ENCODE results near the gene THAP7.

Gene THAP7

GRCh38 chr22:21030621-21031544 lies 29.0 kb upstream of the THAP7 start:
- no peak for DNase-seq

DNA sequence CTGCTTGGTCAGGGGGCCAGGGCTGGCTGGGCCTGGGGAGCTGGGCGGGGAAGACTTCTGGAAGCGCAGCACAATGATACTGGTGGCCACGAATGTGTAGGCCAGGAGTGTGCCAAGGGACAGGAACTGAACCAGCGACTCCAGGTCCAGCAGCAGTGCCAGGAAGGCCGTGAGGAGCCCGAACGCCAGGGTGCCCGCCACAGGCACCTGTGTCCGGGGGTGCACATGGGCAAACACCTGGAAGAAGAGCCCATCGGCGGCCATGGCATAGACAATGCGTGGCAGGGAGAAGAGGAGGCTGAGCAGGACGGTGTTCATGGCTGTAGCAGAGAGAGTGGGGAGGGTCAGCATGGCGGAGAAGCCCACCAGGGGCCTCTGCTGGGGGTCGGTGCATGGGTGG lies 28.1 kb upstream of the THAP7 start:
- DNase-seq = no peak

DNA sequence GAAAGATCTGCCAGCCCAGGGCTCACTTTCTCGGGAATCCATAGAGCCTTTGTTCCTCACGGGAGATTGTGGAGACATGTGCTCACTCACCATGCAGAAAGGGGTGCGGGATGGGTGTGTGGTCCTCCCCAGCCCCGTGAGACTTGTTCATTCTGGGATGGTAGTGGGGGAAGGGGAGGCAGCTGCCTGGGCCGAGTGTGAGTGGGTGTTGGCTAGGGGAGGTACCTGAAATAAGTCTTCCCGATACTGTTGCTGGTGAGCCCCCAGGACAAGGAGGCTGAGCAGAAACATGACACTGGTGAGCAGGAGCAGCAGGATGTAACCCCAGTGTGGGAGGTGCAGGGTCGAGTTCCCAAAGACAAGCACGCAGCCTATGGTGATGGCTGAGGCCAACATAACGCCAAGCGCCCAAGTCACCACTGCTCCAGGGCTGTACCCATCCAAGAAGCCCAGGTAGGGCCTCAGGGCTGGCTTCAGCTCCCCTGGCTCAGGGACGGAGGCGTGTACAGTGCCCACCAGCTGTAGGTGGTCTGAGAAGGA lies 27.6 kb upstream of the THAP7 start:
- no peak for DNase-seq

GRCh38 chr22:21028277-21029251 lies 26.6 kb upstream of the THAP7 start:
- no peak for DNase-seq

GRCh38 chr22:21026783-21027692 lies 25.1 kb upstream of the THAP7 start:
- no peak for DNase-seq

DNA sequence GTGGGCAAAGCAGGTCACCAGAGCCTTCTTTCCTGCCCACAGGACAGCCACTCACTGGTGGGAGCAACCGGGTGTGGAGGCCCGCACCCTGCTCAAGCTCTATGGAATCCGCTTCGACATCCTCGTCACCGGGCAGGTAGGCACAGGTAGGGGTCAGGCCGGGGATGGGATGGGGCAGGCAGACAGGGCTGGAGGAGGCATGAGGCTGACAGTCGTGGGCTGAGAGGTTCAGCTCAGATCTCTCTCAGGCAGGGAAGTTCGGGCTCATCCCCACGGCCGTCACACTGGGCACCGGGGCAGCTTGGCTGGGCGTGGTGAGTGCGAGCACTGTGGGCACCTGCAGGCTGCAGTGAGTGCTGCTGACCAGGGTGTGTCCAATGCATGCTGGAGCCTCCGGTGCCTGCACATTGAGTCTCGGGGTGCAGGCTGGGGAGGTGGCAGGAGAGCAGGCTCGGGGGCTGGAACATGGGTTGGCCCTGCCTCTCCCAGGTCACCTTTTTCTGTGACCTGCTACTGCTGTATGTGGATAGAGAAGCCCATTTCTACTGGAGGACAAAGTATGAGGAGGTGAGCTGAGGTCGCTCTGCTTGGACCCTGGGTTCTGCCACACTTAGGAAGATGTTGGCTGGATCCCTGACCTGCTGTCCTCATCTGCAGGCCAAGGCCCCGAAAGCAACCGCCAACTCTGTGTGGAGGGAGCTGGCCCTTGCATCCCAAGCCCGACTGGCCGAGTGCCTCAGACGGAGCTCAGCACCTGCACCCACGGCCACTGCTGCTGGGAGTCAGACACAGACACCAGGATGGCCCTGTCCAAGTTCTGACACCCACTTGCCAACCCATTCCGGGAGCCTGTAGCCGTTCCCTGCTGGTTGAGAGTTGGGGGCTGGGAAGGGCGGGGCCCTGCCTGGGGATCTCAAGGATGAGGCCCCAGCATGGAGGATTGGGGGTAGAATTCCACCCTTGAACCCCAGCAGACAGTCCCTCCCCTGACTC lies 24.1 kb upstream of the THAP7 start:
- no peak for DNase-seq

DNA sequence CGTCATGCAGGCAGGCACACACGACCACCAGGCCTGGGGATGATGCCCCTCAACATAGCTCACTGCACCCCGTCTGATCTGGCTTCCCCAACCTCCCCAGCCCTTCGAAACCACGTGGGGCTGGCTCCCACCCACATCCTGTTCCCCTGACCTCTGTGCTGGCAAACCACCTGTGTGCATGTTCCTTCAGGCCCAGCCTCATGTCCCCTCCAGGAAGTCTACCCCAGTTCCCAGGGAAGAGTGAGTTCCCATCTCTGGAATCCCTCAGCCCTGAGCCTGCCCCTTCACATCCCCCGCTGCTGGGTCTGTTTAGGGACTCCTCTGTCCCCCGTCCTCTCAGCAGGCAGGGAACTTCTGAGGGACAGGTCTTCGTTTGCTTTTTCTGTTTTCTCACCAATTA lies 23.3 kb upstream of the THAP7 start:
- peak; percentile 40 for DNase-seq

- DNase-seq = no peak
Measured at GRCh38 chr22:21022955-21023614, 21.2 kb upstream of the THAP7 start.

GRCh38 chr22:21022507-21022906 lies 20.6 kb upstream of the THAP7 start:
- DNase-seq = no peak

GRCh38 chr22:21020802-21021429 lies 19.0 kb upstream of the THAP7 start:
- DNase-seq = no peak

DNA sequence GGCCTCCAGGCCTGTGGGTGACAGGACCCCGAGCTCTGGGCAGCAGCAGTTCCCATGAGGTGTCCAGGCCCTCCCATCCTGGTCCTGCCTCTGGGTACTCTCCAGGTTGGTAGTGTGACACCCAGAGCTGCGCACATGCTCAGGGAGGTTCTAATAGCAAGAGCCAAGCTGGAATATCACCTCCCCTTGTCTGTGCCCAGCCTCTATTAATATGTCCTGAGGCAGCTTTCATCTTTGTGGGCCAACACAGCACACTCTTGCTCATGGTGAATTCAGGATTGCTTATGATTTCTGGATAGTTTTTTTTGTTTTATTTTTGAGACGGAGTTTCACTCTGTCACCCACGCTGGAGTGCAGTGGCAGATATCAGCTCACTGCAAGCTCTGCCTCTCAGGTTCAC lies 16.4 kb upstream of the THAP7 start:
- no peak for DNase-seq

- no peak for DNase-seq
Measured at GRCh38 chr22:21016644-21017420, 14.9 kb upstream of the THAP7 start.

- no peak for DNase-seq
Measured at GRCh38 chr22:21015466-21016006, 13.6 kb upstream of the THAP7 start.

GRCh38 chr22:21014726-21015465 lies 13.0 kb upstream of the THAP7 start, which contains the start of gene P2RX6:
Gene P2RX6 (plus strand): TSS chr22:21015165. CDS start chr22:21015175, 10 bp downstream.
- DNase-seq = no peak

- peak; percentile 94 for DNase-seq
Measured at GRCh38 chr22:21014202-21014725, 12.3 kb upstream of the THAP7 start.

GRCh38 chr22:21013657-21014201 lies 11.8 kb upstream of the THAP7 start:
- DNase-seq = no peak

Measured in CD4-positive, alpha-beta T cell treated with Interleukin-6 for 4 hours (primary cell).